HEK293 (cell line): Measurements from ENCODE around the gene DYNLT2.
A peak's percentile ranks its signal among the peaks of the same experiment; 100 is the strongest.

Experiments used
- BCL11A ChIP-seq: fragments of 450-650 bp; formaldehyde crosslinking; IDR thresholded peaks from 2 replicates; pipeline ENCODE4 v1.5.1; 2016; ENCODE audit warnings: low read depth, missing biosample characterization, missing genetic modification characterization
- FEZF1 ChIP-seq: fragments of 450-650 bp; formaldehyde crosslinking; IDR thresholded peaks from 2 replicates; pipeline ENCODE4 v1.5.1; 2016; ENCODE audit warnings: missing biosample characterization, missing genetic modification characterization
- IKZF3 ChIP-seq: fragments of 450-650 bp; IDR thresholded peaks from 2 replicates; pipeline ENCODE4 v1.5.0; 2018; ENCODE audit warnings: missing biosample characterization, mild to moderate bottlenecking, missing genetic modification characterization, moderate library complexity
- KLF16 ChIP-seq: fragments of 450-650 bp; formaldehyde crosslinking; IDR thresholded peaks from 2 replicates; pipeline ENCODE4 v1.5.1; 2017; ENCODE audit warnings: missing biosample characterization, missing genetic modification characterization
- KLF7 ChIP-seq: fragments of 450-650 bp; formaldehyde crosslinking; IDR thresholded peaks from 2 replicates; pipeline ENCODE4 v1.5.1; 2016; ENCODE audit warnings: missing biosample characterization, missing genetic modification characterization, borderline replicate concordance
- KLF9 ChIP-seq: fragments of 450-650 bp; formaldehyde crosslinking; IDR thresholded peaks from 2 replicates; pipeline ENCODE4 v1.5.1; 2016; ENCODE audit warnings: missing biosample characterization, missing genetic modification characterization, low read depth
- SCRT1 ChIP-seq: fragments of 450-650 bp; formaldehyde crosslinking; IDR thresholded peaks from 2 replicates; pipeline ENCODE4 v1.5.1; 2016; ENCODE audit warnings: missing biosample characterization, missing genetic modification characterization, borderline replicate concordance
- YY1 ChIP-seq: fragments of 450-650 bp; formaldehyde crosslinking; IDR thresholded peaks from 2 replicates; pipeline ENCODE4 v1.5.1; 2018; ENCODE audit warnings: missing biosample characterization, missing genetic modification characterization
- ZBTB7A ChIP-seq: fragments of 450-650 bp; formaldehyde crosslinking; IDR thresholded peaks from 2 replicates; pipeline ENCODE4 v1.5.1; 2016; ENCODE audit warnings: low read depth, missing biosample characterization, missing genetic modification characterization
- ZEB2 ChIP-seq: fragments of 450-650 bp; formaldehyde crosslinking; IDR thresholded peaks from 2 replicates; pipeline ENCODE4 v1.5.1; 2016; ENCODE audit warnings: missing biosample characterization, missing genetic modification characterization
- ZIC2 ChIP-seq: fragments of 450-650 bp; formaldehyde crosslinking; IDR thresholded peaks from 2 replicates; pipeline ENCODE4 v1.5.1; 2016; ENCODE audit warnings: missing biosample characterization, missing genetic modification characterization
- ZNF146 ChIP-seq: fragments of 450-650 bp; formaldehyde crosslinking; IDR thresholded peaks from 2 replicates; pipeline ENCODE4 v1.5.1; 2016; ENCODE audit warnings: missing biosample characterization, missing genetic modification characterization
- ZNF16 ChIP-seq: fragments of 450-650 bp; formaldehyde crosslinking; IDR thresholded peaks from 2 replicates; pipeline ENCODE4 v1.5.1; 2016; ENCODE audit warnings: low read depth, missing biosample characterization, missing genetic modification characterization
- ZNF169 ChIP-seq: fragments of 450-650 bp; formaldehyde crosslinking; IDR thresholded peaks from 2 replicates; pipeline ENCODE4 v1.5.1; 2016; ENCODE audit warnings: missing biosample characterization, missing genetic modification characterization
- ZNF184 ChIP-seq: fragments of 450-650 bp; IDR thresholded peaks from 2 replicates; pipeline ENCODE4 v1.5.1; 2018; ENCODE audit warnings: missing biosample characterization, mild to moderate bottlenecking, missing genetic modification characterization
- ZNF239 ChIP-seq: fragments of 450-650 bp; formaldehyde crosslinking; IDR thresholded peaks from 2 replicates; pipeline ENCODE4 v1.5.1; 2016; ENCODE audit warnings: missing biosample characterization, missing genetic modification characterization
- ZNF248 ChIP-seq: fragments of 450-650 bp; formaldehyde crosslinking; IDR thresholded peaks from 2 replicates; pipeline ENCODE4 v1.5.1; 2017; ENCODE audit warnings: missing biosample characterization, missing genetic modification characterization
- ZNF335 ChIP-seq: fragments of 450-650 bp; formaldehyde crosslinking; conservative IDR thresholded peaks from 2 replicates; pipeline ENCODE4 v1.5.1; 2016; ENCODE audit warnings: missing biosample characterization, missing genetic modification characterization
- ZNF37A ChIP-seq: fragments of 450-650 bp; IDR thresholded peaks from 2 replicates; pipeline ENCODE4 v1.5.1; 2018; ENCODE audit warnings: missing biosample characterization, missing genetic modification characterization
- ZNF501 ChIP-seq: fragments of 450-650 bp; formaldehyde crosslinking; IDR thresholded peaks from 2 replicates; pipeline ENCODE4 v1.5.1; 2016; ENCODE audit warnings: missing biosample characterization, missing genetic modification characterization
- ZNF514 ChIP-seq: fragments of 450-650 bp; formaldehyde crosslinking; IDR thresholded peaks from 2 replicates; pipeline ENCODE4 v1.5.1; 2016; ENCODE audit warnings: missing biosample characterization, missing genetic modification characterization
- ZNF529 ChIP-seq: fragments of 450-650 bp; formaldehyde crosslinking; IDR thresholded peaks from 2 replicates; pipeline ENCODE4 v1.5.1; 2017; ENCODE audit warnings: missing genetic modification characterization, missing biosample characterization; ENCODE audit not compliant: insufficient replicate concordance
- ZNF549 ChIP-seq: fragments of 450-650 bp; IDR thresholded peaks from 2 replicates; pipeline ENCODE4 v1.5.1; 2018; ENCODE audit warnings: missing biosample characterization, missing genetic modification characterization, mild to moderate bottlenecking, inconsistent platforms, moderate library complexity
- ZNF561 ChIP-seq: fragments of 450-650 bp; IDR thresholded peaks from 2 replicates; pipeline ENCODE4 v1.5.1; 2018; ENCODE audit warnings: missing biosample characterization, missing genetic modification characterization, borderline replicate concordance
- ZNF624 ChIP-seq: fragments of 450-650 bp; formaldehyde crosslinking; IDR thresholded peaks from 2 replicates; pipeline ENCODE4 v1.5.1; 2017; ENCODE audit warnings: missing biosample characterization, missing genetic modification characterization
- ZNF654 ChIP-seq: fragments of 450-650 bp; formaldehyde crosslinking; IDR thresholded peaks from 2 replicates; pipeline ENCODE4 v1.5.1; 2016; ENCODE audit warnings: low read depth, missing biosample characterization, missing genetic modification characterization
- ZNF670 ChIP-seq: fragments of 450-650 bp; formaldehyde crosslinking; IDR thresholded peaks from 2 replicates; pipeline ENCODE4 v1.5.1; 2016; ENCODE audit warnings: missing biosample characterization, missing genetic modification characterization, low read depth
- ZNF701 ChIP-seq: fragments of 450-650 bp; formaldehyde crosslinking; IDR thresholded peaks from 2 replicates; pipeline ENCODE4 v1.5.1; 2016; ENCODE audit warnings: missing biosample characterization, missing genetic modification characterization
- ZNF791 ChIP-seq: fragments of 450-650 bp; formaldehyde crosslinking; IDR thresholded peaks from 2 replicates; pipeline ENCODE4 v1.5.1; 2016; ENCODE audit warnings: missing biosample characterization, missing genetic modification characterization
- ZSCAN16 ChIP-seq: fragments of 450-650 bp; formaldehyde crosslinking; IDR thresholded peaks from 2 replicates; pipeline ENCODE4 v1.5.1; 2016; ENCODE audit warnings: missing biosample characterization, missing genetic modification characterization
- TF ChIP-seq, protein P1 (sequence below): fragments of 450-650 bp; formaldehyde crosslinking; conservative IDR thresholded peaks from 2 replicates; pipeline ENCODE4 v1.5.1; 2016; ENCODE audit warnings: low read depth, missing biosample characterization, missing genetic modification characterization
- TF ChIP-seq, protein P2 (sequence below): fragments of 450-650 bp; formaldehyde crosslinking; IDR thresholded peaks from 2 replicates; pipeline ENCODE4 v1.5.1; 2017; ENCODE audit warnings: missing biosample characterization, missing genetic modification characterization
- TF ChIP-seq, protein P3 (sequence below): fragments of 450-650 bp; formaldehyde crosslinking; IDR thresholded peaks from 2 replicates; pipeline ENCODE4 v1.5.1; 2017; ENCODE audit warnings: missing biosample characterization, missing genetic modification characterization

Gene DYNLT2

DNA sequence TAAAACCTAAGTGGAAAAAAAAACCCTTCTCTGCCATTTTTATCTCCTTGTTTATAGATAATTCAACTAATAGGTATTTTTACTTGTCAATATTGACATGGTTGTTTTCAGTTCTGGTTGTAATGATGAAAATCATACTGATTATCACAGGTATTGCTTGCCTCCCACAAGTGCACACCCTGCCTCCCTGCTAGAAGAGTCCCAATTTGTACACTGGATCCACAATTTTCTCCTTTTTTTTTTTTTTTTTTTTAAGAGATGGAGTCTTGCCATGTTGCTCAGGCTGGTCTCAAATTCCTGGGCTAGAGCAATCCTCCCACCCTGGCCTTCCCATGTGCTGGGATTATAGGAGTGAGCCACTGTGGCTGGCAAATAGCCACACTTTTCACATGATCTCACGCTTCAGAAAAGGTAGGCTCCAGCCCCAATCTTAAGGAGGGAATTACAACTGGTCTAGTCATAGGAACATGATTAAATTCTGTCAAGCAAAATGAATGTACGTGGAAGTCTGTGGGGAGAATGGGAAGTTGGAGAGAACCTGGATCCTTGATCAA lies 12.3 kb downstream of the DYNLT2 start (continued):
- TF ChIP-seq KLF9 (tag by site-specific recombination) (no peak), BCL11A (tag by site-specific recombination) (no peak), IKZF3 (tag by site-specific recombination) (no peak), ZNF335 (tag by site-specific recombination) (peak; percentile 35; the same call in 1 of the 2 replicates), ZNF670 (tag by site-specific recombination) (no peak), ZNF624 (no peak), ZNF248 (tag by site-specific recombination) (no peak), ZNF169 (tag by site-specific recombination) (no peak), ZNF529 (tag by site-specific recombination) (no peak), ZNF239 (tag by site-specific recombination) (no peak), ZEB2 (tag by site-specific recombination) (no peak), YY1 (tag by site-specific recombination) (no peak), ZNF501 (0 out of 2 replicates have a peak, but pooled peaks have one; percentile 34), ZBTB7A (tag by site-specific recombination) (no peak), ZNF146 (tag by site-specific recombination) (no peak), ZNF184 (tag by site-specific recombination) (no peak), ZNF561 (tag by site-specific recombination) (no peak), KLF7 (tag by site-specific recombination) (no peak), SCRT1 (peak; percentile 57; the same call in 1 of the 2 replicates), ZNF37A (tag by site-specific recombination) (no peak), ZNF549 (tag by site-specific recombination) (no peak), ZIC2 (no peak), ZNF654 (tag by site-specific recombination) (no peak), ZNF16 (tag by site-specific recombination) (no peak), FEZF1 (tag by site-specific recombination) (peak; percentile 54; the same call in 1 of the 2 replicates), KLF16 (tag by site-specific recombination) (no peak), ZNF514 (no peak), ZNF791 (no peak), ZSCAN16 (no peak), ZNF701 (tag by site-specific recombination) (no peak)
- TF ChIP-seq, protein P1, sequence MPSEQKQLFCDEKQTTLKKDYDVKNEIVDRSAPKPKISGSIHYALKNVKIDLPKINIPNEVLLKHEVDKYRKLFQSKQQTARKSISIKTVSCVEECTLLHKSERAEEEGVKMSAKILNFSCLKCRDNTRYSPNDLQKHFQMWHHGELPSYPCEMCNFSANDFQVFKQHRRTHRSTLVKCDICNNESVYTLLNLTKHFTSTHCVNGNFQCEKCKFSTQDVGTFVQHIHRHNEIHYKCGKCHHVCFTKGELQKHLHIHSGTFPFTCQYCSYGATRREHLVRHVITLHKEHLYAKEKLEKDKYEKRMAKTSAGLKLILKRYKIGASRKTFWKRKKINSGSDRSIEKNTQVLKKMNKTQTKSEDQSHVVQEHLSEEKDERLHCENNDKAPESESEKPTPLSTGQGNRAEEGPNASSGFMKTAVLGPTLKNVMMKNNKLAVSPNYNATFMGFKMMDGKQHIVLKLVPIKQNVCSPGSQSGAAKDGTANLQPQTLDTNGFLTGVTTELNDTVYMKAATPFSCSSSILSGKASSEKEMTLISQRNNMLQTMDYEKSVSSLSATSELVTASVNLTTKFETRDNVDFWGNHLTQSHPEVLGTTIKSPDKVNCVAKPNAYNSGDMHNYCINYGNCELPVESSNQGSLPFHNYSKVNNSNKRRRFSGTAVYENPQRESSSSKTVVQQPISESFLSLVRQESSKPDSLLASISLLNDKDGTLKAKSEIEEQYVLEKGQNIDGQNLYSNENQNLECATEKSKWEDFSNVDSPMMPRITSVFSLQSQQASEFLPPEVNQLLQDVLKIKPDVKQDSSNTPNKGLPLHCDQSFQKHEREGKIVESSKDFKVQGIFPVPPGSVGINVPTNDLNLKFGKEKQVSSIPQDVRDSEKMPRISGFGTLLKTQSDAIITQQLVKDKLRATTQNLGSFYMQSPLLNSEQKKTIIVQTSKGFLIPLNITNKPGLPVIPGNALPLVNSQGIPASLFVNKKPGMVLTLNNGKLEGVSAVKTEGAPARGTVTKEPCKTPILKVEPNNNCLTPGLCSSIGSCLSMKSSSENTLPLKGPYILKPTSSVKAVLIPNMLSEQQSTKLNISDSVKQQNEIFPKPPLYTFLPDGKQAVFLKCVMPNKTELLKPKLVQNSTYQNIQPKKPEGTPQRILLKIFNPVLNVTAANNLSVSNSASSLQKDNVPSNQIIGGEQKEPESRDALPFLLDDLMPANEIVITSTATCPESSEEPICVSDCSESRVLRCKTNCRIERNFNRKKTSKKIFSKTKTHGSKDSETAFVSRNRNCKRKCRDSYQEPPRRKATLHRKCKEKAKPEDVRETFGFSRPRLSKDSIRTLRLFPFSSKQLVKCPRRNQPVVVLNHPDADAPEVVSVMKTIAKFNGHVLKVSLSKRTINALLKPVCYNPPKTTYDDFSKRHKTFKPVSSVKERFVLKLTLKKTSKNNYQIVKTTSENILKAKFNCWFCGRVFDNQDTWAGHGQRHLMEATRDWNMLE (tag by site-specific recombination) = no peak
- TF ChIP-seq, protein P2, sequence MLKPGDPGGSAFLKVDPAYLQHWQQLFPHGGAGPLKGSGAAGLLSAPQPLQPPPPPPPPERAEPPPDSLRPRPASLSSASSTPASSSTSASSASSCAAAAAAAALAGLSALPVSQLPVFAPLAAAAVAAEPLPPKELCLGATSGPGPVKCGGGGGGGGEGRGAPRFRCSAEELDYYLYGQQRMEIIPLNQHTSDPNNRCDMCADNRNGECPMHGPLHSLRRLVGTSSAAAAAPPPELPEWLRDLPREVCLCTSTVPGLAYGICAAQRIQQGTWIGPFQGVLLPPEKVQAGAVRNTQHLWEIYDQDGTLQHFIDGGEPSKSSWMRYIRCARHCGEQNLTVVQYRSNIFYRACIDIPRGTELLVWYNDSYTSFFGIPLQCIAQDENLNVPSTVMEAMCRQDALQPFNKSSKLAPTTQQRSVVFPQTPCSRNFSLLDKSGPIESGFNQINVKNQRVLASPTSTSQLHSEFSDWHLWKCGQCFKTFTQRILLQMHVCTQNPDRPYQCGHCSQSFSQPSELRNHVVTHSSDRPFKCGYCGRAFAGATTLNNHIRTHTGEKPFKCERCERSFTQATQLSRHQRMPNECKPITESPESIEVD = peak; percentile 82
- TF ChIP-seq, protein P3, sequence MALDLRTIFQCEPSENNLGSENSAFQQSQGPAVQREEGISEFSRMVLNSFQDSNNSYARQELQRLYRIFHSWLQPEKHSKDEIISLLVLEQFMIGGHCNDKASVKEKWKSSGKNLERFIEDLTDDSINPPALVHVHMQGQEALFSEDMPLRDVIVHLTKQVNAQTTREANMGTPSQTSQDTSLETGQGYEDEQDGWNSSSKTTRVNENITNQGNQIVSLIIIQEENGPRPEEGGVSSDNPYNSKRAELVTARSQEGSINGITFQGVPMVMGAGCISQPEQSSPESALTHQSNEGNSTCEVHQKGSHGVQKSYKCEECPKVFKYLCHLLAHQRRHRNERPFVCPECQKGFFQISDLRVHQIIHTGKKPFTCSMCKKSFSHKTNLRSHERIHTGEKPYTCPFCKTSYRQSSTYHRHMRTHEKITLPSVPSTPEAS (tag by site-specific recombination) = no peak
